A549 treated with DMSO at 1 μM for 4 hours (cell line): ENCODE measurements around the gene PLA2G4F. TPM values are rescaled to one million over a fixed set of nuclear protein-coding genes. Genes with fewer than 3 reads are reported as not detected.

ENCODE experiments used
- total RNA-seq: library from RNA; stranded (reverse); fragments of 200-300 nt; extraction: Qiagen RNA extraction; gene quantifications from 5 replicates; pipeline ENCODE4 v1.2.3, GENCODE V29; 2022; ENCODE audit warnings: low read depth

Gene PLA2G4F
- not detected in 5 replicates for total RNA-seq

GRCh38 chr15:42156243-42156922, at the start of gene PLA2G4F:
TSS of gene PLA2G4F (minus strand) at chr15:42156636. CDS start at chr15:42156549, 87 bp downstream.

GRCh38 chr15:42094512-42094963, 61.9 kb downstream of the PLA2G4F start, which contains the start of gene PLA2G4D:
TSS of gene PLA2G4D (minus strand) at chr15:42094562. CDS start at chr15:42094459, 103 bp downstream.

Other genes with a start within 250 kb of the PLA2G4F start
- gene EHD4, start 184.1 kb downstream of the PLA2G4F start, total RNA-seq = 11.3 to 14.7 TPM (median 12.3 TPM) in 5 replicates
- not detected in 5 replicates for gene PLA2G4E, start 135.6 kb downstream of the PLA2G4F start, total RNA-seq
- gene PLA2G4D, start 62.1 kb downstream of the PLA2G4F start, total RNA-seq = not detected in 5 replicates
- 14.8 to 18.1 TPM (median 18.0 TPM) in 5 replicates for gene VPS39, start 51.7 kb upstream of the PLA2G4F start, total RNA-seq
- 5.7 to 8.1 TPM (median 7.0 TPM) in 5 replicates for gene GANC, start 116.6 kb upstream of the PLA2G4F start, total RNA-seq
- 25.9 to 37.8 TPM (median 28.8 TPM) in 5 replicates for gene TMEM87A, start 116.8 kb upstream of the PLA2G4F start, total RNA-seq
- gene CAPN3, start 202.9 kb upstream of the PLA2G4F start, total RNA-seq = 0.21 to 0.95 TPM (median 0.23 TPM) in 5 replicates